ENCODE data around the gene CRNKL1. TPM values are rescaled to one million over a fixed set of nuclear protein-coding genes. Genes with fewer than 3 reads are reported as not detected.

CRNKL1 gene
- total and polyA plus RNA-seq, 2 of the 4 experiments (the other 2 are of a cell fraction): 7.4 to 20.1 TPM

DNA sequence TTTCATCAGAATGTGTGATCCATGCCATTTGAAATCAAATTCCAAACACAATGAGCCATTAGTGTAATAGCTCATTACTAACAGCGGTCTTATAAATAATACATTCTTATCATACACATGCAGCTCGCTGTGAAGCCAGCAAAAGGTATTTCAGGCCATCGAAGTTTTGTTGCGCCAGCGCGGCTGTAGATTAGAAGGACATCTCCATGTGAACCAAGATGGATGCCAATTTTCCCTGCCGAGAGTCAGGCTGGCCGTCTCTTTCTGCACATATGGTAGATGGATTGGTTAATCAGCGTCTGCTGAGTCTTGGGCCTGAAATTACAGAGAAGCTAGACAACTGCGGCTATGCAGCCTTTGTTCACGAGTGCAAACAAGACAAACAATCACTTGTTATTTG is 44.2 kb upstream of the CRNKL1 start:
- H3K56ac ChIP-seq (ENCODE audit: extremely low read depth, insufficient read depth, low read length): no peak overlapping the region
- no peak overlapping the region for H2AK9ac ChIP-seq (replicated peaks; ENCODE audit: low read depth, low read length, poor library complexity)
- no peak overlapping the region for H2BK120ac ChIP-seq (ENCODE audit: low read depth, low read length)
- H2BK15ac ChIP-seq (ENCODE audit: low read depth, low read length): no peak overlapping the region
- H2AFZ ChIP-seq (replicated peaks; ENCODE audit: low read length, poor library complexity): no peak overlapping the region
- no peak overlapping the region for H3K23ac ChIP-seq (ENCODE audit: low read depth, low read length)
- no peak overlapping the region for H2AK5ac ChIP-seq (ENCODE audit: low read depth, low read length)
- H3K36me3 ChIP-seq (ENCODE audit: control insufficient read depth, insufficient read depth, low read length): no peaks in the 10 kb centered on the region
- H2BK5ac ChIP-seq (ENCODE audit: low read depth, low read length, poor library complexity, severe bottlenecking): no peak overlapping the region
- dilution Hi-C loops (cut with HindIII; ENCODE audit: low sequenced_read_pairs, unreplicated experiment) (no loop called here), intact Hi-C loops (cut with micrococcal nuclease) (no loop called here), in situ Hi-C loops (cut with MboI; ENCODE audit: low sequenced_read_pairs) (no loop called here)
- no peak overlapping the region for H3K4me3 ChIP-seq (ENCODE audit: insufficient read depth, low read depth, low read length)
- no peaks in the 10 kb centered on the region for H4K20me1 ChIP-seq (ENCODE audit: insufficient read depth, low read length)
- no peak overlapping the region for H4K91ac ChIP-seq (ENCODE audit: insufficient read depth, low read depth, low read length)
- POLR2A ChIA-PET (ENCODE audit: unreplicated experiment): interaction anchor here (0.7 kb wide), 1 partner anchor 115 kb away, joined by 3 read pairs; no protein-coding TSS in a partner anchor
- BruUV-seq (replicated peaks): no TSS peak
- no peaks in the 10 kb centered on the region for H3K9me1 ChIP-seq (ENCODE audit: insufficient read depth, low read length)
- no peak overlapping the region for H3K27ac ChIP-seq (ENCODE audit: insufficient read depth, low read length)
- CTCF ChIA-PET: interaction anchor here (0.6 kb wide), 1 partner anchor 344 kb away, joined by 4 read pairs; no protein-coding TSS in a partner anchor
- no peak overlapping the region for H3K4ac ChIP-seq (ENCODE audit: low read depth, low read length)
- H3K4me1 ChIP-seq (ENCODE audit: control insufficient read depth, insufficient read depth, low read length): no peaks in the 10 kb centered on the region
- ATAC-seq (ENCODE audit: low read depth): no peak
- no peaks in the 10 kb centered on the region for H3K9me3 ChIP-seq (ENCODE audit: control insufficient read depth, insufficient read depth, low read length)
- peaks cover 6% of the 10 kb centered on the region for H3K27me3 ChIP-seq (ENCODE audit: control insufficient read depth, insufficient read depth, low read length)
- H3K9ac ChIP-seq (ENCODE audit: low read depth, low read length): no peak overlapping the region
- 43% methylated on average over 3 of the region's 11 CpGs; no CpG with 5 or more reads in 1 of the 2 experiments for WGBS, 2 experiments (ENCODE audit: extremely low coverage in 2 of 2, insufficient read length in 1 of 2)
- H3K4me2 ChIP-seq (ENCODE audit: low read depth, low read length): no peak overlapping the region
- H4K5ac ChIP-seq (ENCODE audit: low read depth, low read length): no peak overlapping the region
- TF ChIP-seq USF2 (IDR thresholded peaks at IDR 0.05; ENCODE audit: low read depth, low read length): no peak
- TF ChIP-seq FOS (IDR thresholded peaks at IDR 0.05; ENCODE audit: low read depth, low read length): no peak
- TF ChIP-seq RAD21 (IDR thresholded peaks at IDR 0.05; ENCODE audit: low read length): no peak
- TF ChIP-seq BHLHE40 (IDR thresholded peaks at IDR 0.05; ENCODE audit: low read depth, low read length): no peak
- TF ChIP-seq CTCF (conservative IDR thresholded peaks at IDR 0.05; ENCODE audit: low read depth, low read length): no peak
- no peak for TF ChIP-seq CHD1 (IDR thresholded peaks at IDR 0.05; ENCODE audit: low read depth, low read length)
- TF ChIP-seq POLR2A (IDR thresholded peaks at IDR 0.05; ENCODE audit: low read depth, low read length): no peak
- TF ChIP-seq RFX5 (IDR thresholded peaks at IDR 0.05; ENCODE audit: low read depth, low read length): no peak
- TF ChIP-seq, protein P1, sequence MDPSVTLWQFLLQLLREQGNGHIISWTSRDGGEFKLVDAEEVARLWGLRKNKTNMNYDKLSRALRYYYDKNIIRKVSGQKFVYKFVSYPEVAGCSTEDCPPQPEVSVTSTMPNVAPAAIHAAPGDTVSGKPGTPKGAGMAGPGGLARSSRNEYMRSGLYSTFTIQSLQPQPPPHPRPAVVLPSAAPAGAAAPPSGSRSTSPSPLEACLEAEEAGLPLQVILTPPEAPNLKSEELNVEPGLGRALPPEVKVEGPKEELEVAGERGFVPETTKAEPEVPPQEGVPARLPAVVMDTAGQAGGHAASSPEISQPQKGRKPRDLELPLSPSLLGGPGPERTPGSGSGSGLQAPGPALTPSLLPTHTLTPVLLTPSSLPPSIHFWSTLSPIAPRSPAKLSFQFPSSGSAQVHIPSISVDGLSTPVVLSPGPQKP (IDR thresholded peaks at IDR 0.05; ENCODE audit: borderline replicate concordance, low read depth, low read length): no peak
- TF ChIP-seq MAZ (IDR thresholded peaks at IDR 0.05; ENCODE audit: borderline replicate concordance, low read depth, low read length): no peak
- no peak for TF ChIP-seq MAFK (IDR thresholded peaks at IDR 0.05; ENCODE audit: low read depth, low read length)
- no peak for TF ChIP-seq NFE2L2 (IDR thresholded peaks at IDR 0.05; ENCODE audit: low read depth, low read length)
- TF ChIP-seq SMC3 (IDR thresholded peaks at IDR 0.05; ENCODE audit: low read depth, low read length): no peak
- no peak for TF ChIP-seq MXI1 (IDR thresholded peaks at IDR 0.05; ENCODE audit: borderline replicate concordance, low read depth, low read length)
- no peak for TF ChIP-seq RCOR1 (IDR thresholded peaks at IDR 0.05; ENCODE audit: insufficient replicate concordance, low read length)
- TF ChIP-seq CEBPB (IDR thresholded peaks at IDR 0.05; ENCODE audit: low read depth, low read length): no peak
- no peaks in the 10 kb centered on the region for H3K79me1 ChIP-seq (ENCODE audit: low read depth in 1 of 2, low read length in 2 of 2)
- H3K18ac ChIP-seq (ENCODE audit: low read depth, low read length): no peak overlapping the region
- no peak for DNase-seq
- no peak overlapping the region for H2BK20ac ChIP-seq (ENCODE audit: low read depth, low read length)
- no peak overlapping the region for H3K14ac ChIP-seq (replicated peaks; ENCODE audit: low read depth, low read length)
- no peak overlapping the region for H4K8ac ChIP-seq (ENCODE audit: low read depth in 2 of 2, low read length in 2 of 2)
